ENCODE results near the gene LPAR1.

LPAR1 gene

DNA sequence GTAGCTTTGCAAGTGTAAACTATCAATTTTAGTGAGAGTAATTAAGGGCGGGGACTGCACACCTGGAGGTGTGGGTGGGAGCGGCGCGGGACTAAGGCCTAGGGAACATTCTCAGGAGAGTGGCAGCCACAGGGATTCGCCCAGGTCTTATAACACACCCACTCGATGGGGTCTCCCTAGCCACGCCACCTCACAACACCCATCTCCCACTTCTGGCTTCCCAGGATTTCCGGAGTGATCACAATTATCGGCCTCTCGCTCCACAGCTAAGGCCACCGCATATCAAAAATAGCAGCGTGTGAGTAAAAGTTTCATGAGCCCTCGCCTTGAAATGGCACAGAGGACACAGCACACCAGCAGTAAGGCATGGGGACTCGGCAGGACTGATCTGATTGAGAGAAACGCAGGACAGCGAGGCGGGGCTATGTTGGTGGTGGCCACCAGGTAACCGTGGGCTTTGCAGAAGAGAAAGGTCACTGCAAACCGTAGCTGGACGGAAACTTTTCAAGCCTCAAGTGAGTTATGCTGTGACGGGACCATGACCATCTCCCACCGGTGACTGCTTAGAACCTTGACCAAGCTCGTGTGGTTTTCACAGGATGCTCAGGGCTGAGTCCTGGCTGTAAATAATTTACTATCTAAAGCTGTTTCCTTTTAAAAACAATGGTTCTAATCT lies 1.1 kb upstream of the LPAR1 start:
- no peak overlapping the region for H3K9ac ChIP-seq (ENCODE audit: low read length)
- no peaks in the 10 kb centered on the region for H3K36me3 ChIP-seq (replicated peaks; ENCODE audit: insufficient read depth, low read length)
- H3K4me1 ChIP-seq (ENCODE audit: low read length), result no peaks in the 10 kb centered on the region
- DNase-seq, result no peak
- H4K20me1 ChIP-seq (ENCODE audit: insufficient read depth, low read length), result no peaks in the 10 kb centered on the region
- H3K79me2 ChIP-seq (ENCODE audit: low read length), result no peaks in the 10 kb centered on the region
- TF ChIP-seq, protein P1, sequence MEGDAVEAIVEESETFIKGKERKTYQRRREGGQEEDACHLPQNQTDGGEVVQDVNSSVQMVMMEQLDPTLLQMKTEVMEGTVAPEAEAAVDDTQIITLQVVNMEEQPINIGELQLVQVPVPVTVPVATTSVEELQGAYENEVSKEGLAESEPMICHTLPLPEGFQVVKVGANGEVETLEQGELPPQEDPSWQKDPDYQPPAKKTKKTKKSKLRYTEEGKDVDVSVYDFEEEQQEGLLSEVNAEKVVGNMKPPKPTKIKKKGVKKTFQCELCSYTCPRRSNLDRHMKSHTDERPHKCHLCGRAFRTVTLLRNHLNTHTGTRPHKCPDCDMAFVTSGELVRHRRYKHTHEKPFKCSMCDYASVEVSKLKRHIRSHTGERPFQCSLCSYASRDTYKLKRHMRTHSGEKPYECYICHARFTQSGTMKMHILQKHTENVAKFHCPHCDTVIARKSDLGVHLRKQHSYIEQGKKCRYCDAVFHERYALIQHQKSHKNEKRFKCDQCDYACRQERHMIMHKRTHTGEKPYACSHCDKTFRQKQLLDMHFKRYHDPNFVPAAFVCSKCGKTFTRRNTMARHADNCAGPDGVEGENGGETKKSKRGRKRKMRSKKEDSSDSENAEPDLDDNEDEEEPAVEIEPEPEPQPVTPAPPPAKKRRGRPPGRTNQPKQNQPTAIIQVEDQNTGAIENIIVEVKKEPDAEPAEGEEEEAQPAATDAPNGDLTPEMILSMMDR (IDR thresholded peaks at IDR 0.05; ENCODE audit: low read length), result no peak
- TF ChIP-seq EZH2phosphoT487 (IDR thresholded peaks at IDR 0.05; ENCODE audit: low read length) (no peak), EZH2 (optimal IDR thresholded peaks at IDR 0.05; ENCODE audit: low read depth, low read length) (no peak)
- H3K27ac ChIP-seq (ENCODE audit: low read length), result no peak overlapping the region
- no peak overlapping the region for H3K4me3 ChIP-seq (ENCODE audit: low read length)
- H3K4me2 ChIP-seq (ENCODE audit: low read depth, low read length), result no peak overlapping the region
- no peak overlapping the region for H2AFZ ChIP-seq (ENCODE audit: low read length)
- H3K27me3 ChIP-seq (replicated peaks; ENCODE audit: insufficient read depth, low read length), result no peaks in the 10 kb centered on the region
- H3K9me3 ChIP-seq (replicated peaks; ENCODE audit: insufficient read depth, low read length), result no peaks in the 10 kb centered on the region
- H3K9me2 ChIP-seq (replicated peaks; ENCODE audit: insufficient read depth, low read length), result no peaks in the 10 kb centered on the region
- no peaks in the 10 kb centered on the region for H3F3A ChIP-seq (ENCODE audit: insufficient read depth, low read length)

DNA sequence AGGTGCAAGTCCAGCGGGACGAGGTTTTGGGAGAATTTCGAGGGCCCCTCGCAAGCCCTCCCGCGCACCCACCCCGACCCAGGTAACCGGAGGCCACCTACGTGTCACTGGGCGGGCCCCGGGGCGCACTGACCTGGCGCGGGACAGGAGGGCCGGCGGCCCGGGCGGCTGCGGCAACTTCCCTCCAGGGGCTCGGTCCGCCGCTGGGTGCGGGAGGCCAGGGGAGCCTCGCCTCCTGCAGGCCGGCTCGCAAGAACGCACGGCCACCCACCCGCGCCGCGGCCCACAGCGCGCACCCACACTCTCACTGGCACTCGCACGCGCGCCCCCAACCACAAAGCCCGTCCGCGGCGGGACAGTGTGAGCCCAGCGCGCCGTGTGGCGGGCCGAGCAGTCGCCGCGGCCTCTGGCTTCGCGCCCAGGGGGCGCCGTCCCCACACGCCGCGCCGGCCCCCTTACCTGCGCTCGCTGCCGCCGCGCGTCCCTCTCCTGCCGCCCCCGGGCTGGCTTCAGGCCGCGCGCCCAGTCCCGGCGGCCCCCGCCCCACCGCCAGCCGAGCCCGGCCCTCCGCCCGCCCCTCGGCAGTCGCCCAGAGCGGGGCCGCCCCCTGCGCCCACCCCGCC lies 451 bp downstream of the LPAR1 start:
- DNase-seq, result peak; percentile 36
- no peaks in the 10 kb centered on the region for H3F3A ChIP-seq (ENCODE audit: insufficient read depth, low read length)
- no peak overlapping the region; the same call in 1 of the 2 replicates for H3K9ac ChIP-seq (ENCODE audit: low read length)
- no peak overlapping the region for H3K27ac ChIP-seq (ENCODE audit: low read length)
- H4K20me1 ChIP-seq (ENCODE audit: insufficient read depth, low read length), result no peaks in the 10 kb centered on the region
- H3K4me2 ChIP-seq (ENCODE audit: low read depth, low read length), result peak overlapping the region; percentile 68; the same call in 1 of the 2 replicates
- no peaks in the 10 kb centered on the region for H3K9me2 ChIP-seq (replicated peaks; ENCODE audit: insufficient read depth, low read length)
- no peaks in the 10 kb centered on the region for H3K36me3 ChIP-seq (replicated peaks; ENCODE audit: insufficient read depth, low read length)
- H3K4me1 ChIP-seq (ENCODE audit: low read length), result no peaks in the 10 kb centered on the region
- no peaks in the 10 kb centered on the region for H3K27me3 ChIP-seq (replicated peaks; ENCODE audit: insufficient read depth, low read length)
- TF ChIP-seq, protein P1 (IDR thresholded peaks at IDR 0.05; ENCODE audit: low read length), result peak; percentile 29
- no peak for TF ChIP-seq EZH2phosphoT487 (IDR thresholded peaks at IDR 0.05; ENCODE audit: low read length)
- no peak for TF ChIP-seq EZH2 (optimal IDR thresholded peaks at IDR 0.05; ENCODE audit: low read depth, low read length)
- peak overlapping the region; percentile 48; the same call in 1 of the 2 replicates for H2AFZ ChIP-seq (ENCODE audit: low read length)
- H3K4me3 ChIP-seq (ENCODE audit: low read length), result peak overlapping the region; percentile 45
- no peaks in the 10 kb centered on the region for H3K9me3 ChIP-seq (replicated peaks; ENCODE audit: insufficient read depth, low read length)
- H3K79me2 ChIP-seq (ENCODE audit: low read length), result no peaks in the 10 kb centered on the region

DNA sequence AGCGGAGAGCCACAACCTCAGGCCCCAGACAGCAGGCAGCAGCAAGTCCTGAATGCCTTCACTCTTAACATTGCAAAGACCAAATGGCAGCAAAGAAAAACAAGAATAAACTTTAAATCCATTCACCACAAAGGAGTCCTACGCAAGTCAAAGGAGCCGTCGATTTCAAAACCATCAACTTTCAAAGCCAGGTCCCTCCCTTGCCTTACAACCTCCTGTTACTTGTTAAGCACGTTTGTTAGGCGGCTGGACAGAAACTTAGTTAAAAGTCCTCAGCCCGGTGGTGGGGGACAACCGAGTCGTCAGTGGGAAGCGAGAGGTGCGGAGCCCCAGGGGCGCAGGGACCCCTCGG lies 938 bp downstream of the LPAR1 start:
- H3K4me3 ChIP-seq (ENCODE audit: low read length), result peak overlapping the region; percentile 45
- peak overlapping the region; percentile 68; the same call in 1 of the 2 replicates for H3K4me2 ChIP-seq (ENCODE audit: low read depth, low read length)
- no peaks in the 10 kb centered on the region for H3K36me3 ChIP-seq (replicated peaks; ENCODE audit: insufficient read depth, low read length)
- H3K27ac ChIP-seq (ENCODE audit: low read length), result no peak overlapping the region
- H3K9ac ChIP-seq (ENCODE audit: low read length), result no peak overlapping the region; the same call in 1 of the 2 replicates
- H3K27me3 ChIP-seq (replicated peaks; ENCODE audit: insufficient read depth, low read length), result no peaks in the 10 kb centered on the region
- no peaks in the 10 kb centered on the region for H3F3A ChIP-seq (ENCODE audit: insufficient read depth, low read length)
- H3K9me3 ChIP-seq (replicated peaks; ENCODE audit: insufficient read depth, low read length), result no peaks in the 10 kb centered on the region
- H2AFZ ChIP-seq (ENCODE audit: low read length), result peak overlapping the region; percentile 48; the same call in 1 of the 2 replicates
- H3K4me1 ChIP-seq (ENCODE audit: low read length), result no peaks in the 10 kb centered on the region
- H3K79me2 ChIP-seq (ENCODE audit: low read length), result no peaks in the 10 kb centered on the region
- no peak for DNase-seq
- TF ChIP-seq EZH2 (optimal IDR thresholded peaks at IDR 0.05; ENCODE audit: low read depth, low read length), result no peak
- TF ChIP-seq, protein P1 (IDR thresholded peaks at IDR 0.05; ENCODE audit: low read length), result no peak
- no peak for TF ChIP-seq EZH2phosphoT487 (IDR thresholded peaks at IDR 0.05; ENCODE audit: low read length)
- no peaks in the 10 kb centered on the region for H3K9me2 ChIP-seq (replicated peaks; ENCODE audit: insufficient read depth, low read length)
- H4K20me1 ChIP-seq (ENCODE audit: insufficient read depth, low read length), result no peaks in the 10 kb centered on the region

Measured in MM.1S (cell line).